Stimulated activated CD8-positive, alpha-beta memory T cell treated with anti-CD3 and anti-CD28 coated beads, Interleukin-15, amount 100 ng/mL, for 4 hours (primary cell): ENCODE measurements around the gene DNER.
"Not testable (repeated sequence)": the region's sequence is repeated elsewhere in the genome, so short reads cannot be mapped to it uniquely, and the experiment has no call there.

Experiments
- DNase-seq, 2 donors: peaks; one replicate each; pipeline ENCODE4 v3.0.0-alpha.2; 2020; ENCODE audit warnings: low read depth in 2 of 2

Gene DNER

GRCh38 chr2:229342376-229342775, 372.0 kb downstream of the DNER start:
- no peak for DNase-seq

DNA sequence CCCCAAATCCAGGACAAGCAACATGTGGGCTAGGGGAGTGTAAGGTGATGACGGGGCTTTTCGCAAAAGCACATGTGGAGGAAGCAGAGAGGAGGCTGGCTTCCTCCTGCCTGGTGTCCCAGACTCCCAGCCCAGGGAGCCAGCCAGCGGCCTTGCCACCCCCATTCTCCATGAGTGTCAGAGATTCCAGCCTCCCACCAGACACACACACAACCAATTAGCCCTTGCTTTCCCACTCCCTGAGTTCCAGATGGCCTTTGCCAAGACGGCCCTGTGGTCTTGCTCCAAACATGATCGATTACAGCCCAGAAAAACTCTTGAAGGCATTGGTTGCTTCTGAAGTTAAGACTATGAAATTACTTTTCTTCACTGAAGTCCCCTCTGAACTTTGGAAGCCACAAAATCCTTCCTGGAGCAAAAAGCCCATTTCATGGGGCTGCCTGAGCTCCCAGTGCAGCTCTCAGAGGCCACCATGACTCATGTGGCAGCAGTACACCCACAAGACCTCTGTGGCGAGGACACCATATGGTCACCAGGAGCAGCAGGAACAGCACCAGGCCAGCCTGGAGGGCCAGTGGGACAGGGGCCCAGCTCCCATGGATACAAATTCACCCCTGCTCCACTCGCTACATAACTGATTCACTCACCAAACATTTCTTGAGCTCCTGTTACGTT, 374.1 kb downstream of the DNER start:
- DNase-seq: no peak

DNA sequence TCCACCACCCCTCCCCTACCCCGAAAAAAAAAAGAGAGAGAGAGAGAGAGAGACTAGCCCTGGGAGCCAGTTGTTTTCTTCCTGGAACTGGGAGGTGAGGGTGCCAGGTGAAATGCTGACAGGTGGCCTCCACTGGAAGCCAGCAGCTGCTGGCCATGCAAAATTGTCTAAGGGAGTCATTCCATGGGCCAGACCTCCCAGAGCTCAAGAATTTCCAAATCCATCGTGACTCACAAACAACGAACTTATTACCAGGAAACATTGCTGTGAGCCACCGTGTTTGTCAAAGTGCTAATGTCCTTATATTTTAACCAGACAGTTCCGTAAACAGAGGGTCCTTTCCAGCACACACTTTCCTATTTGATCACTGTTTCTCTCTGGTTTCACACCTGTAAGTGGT, 374.7 kb downstream of the DNER start:
- DNase-seq: no peak

DNA sequence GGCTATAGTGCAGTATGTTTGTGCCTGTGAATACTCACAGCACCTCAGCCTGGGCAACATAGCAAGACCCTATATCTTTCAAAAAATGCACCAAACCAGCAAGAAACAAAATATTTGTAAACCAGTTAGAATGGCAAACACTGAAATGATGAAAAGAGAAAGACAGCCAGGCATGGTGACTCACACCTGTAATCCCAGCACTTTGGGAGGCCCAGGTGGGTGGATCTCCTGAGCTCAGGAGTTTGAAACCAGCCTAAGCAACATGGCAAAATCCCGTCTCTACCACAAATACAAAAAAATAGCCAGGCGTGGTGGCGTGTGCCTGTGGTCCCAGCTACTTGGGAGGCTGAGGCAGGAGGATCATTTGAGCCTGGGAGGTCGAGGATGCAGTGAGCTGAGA, 375.2 kb downstream of the DNER start:
- DNase-seq: not testable (repeated sequence)

GRCh38 chr2:229335877-229336346, 378.4 kb downstream of the DNER start:
- DNase-seq: no peak

- DNase-seq: no peak
Observed at GRCh38 chr2:229335330-229335729, 379.0 kb downstream of the DNER start.

GRCh38 chr2:229330952-229331351, 383.4 kb downstream of the DNER start:
- DNase-seq: no peak

GRCh38 chr2:229319558-229319957, 394.8 kb downstream of the DNER start:
- no peak for DNase-seq

DNA sequence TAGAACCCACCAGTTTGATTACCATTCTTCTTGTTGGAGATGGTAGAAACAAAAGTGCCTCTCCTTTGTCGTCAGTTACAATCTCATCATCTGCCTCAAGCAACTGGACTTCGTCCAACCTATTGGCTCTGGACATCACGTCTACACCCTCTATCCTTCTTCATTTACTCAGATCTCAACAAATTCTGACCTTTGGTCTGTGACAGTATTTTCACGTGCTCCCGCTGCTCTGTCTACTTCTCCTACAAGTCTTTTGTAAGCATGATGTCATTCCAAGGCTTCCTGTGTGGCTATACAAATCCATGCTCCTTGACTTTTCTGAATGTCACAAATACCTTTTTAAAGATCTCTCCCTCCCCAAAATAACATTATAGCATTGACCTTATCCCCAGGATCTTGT, 400.2 kb downstream of the DNER start:
- DNase-seq: no peak

GRCh38 chr2:229313591-229313990, 400.8 kb downstream of the DNER start:
- no peak for DNase-seq
